CD14-positive monocyte (primary cell): ENCODE data around the gene AMBRA1. TPM values are rescaled to one million over a fixed set of nuclear protein-coding genes. Genes with fewer than 3 reads are reported as not detected.

Experiments
- DNase-seq, 3 donors: peaks; one replicate each; pipeline ENCODE4 v3.0.0-alpha.2; 2011 to 2022
- H2AFZ ChIP-seq: 2 replicates; pipeline ENCODE4 v1.6.0; 2012; ENCODE audit warnings: mild to moderate bottlenecking, low read depth, low read length, inconsistent platforms; ENCODE audit not compliant: insufficient read depth, poor library complexity, severe bottlenecking
- H3K27ac ChIP-seq, 2 donors: 1 replicate in 1 of 2; 2 replicates in 1 of 2; pipeline ENCODE4 v1.5.1; 2012 to 2013; ENCODE audit warnings: low read length in 2 of 2, control low read depth in 1 of 2, inconsistent platforms in 1 of 2, low read depth in 1 of 2, mild to moderate bottlenecking in 1 of 2
- H3K27me3 ChIP-seq, 2 donors: one replicate each; pipeline versions ENCODE4 v1.6.0 to v1.6.1; 2011 to 2013; ENCODE audit warnings: low read length in 2 of 2; ENCODE audit not compliant: control insufficient read depth in 2 of 2, insufficient read depth in 2 of 2
- H3K36me3 ChIP-seq, 2 donors: replicated peaks in 1 of 2; 1 replicate in 1 of 2; 2 replicates in 1 of 2; pipeline versions ENCODE4 v1.5.1 to v1.6.1; 2012 to 2013; ENCODE audit warnings: low read length in 2 of 2, control low read depth in 1 of 2, inconsistent platforms in 1 of 2, mild to moderate bottlenecking in 1 of 2; ENCODE audit not compliant: insufficient read depth in 2 of 2, control insufficient read depth in 1 of 2
- H3K4me1 ChIP-seq, 2 donors: 1 replicate in 1 of 2; 2 replicates in 1 of 2; pipeline versions ENCODE4 v1.5.1 to v1.6.1; 2012 to 2013; ENCODE audit warnings: low read length in 2 of 2, control low read depth in 1 of 2, inconsistent platforms in 1 of 2, mild to moderate bottlenecking in 1 of 2, moderate library complexity in 1 of 2; ENCODE audit not compliant: insufficient read depth in 2 of 2, control insufficient read depth in 1 of 2
- H3K4me2 ChIP-seq: replicated peaks from 2 replicates; pipeline ENCODE3; 2012; ENCODE audit warnings: low read length, moderate library complexity, mild to moderate bottlenecking; ENCODE audit not compliant: poor library complexity, severe bottlenecking; ENCODE audit errors: extremely low read depth
- H3K4me3 ChIP-seq, 3 experiments: fragments of 200-600 bp in 1 of 3; sonication (generic) in 1 of 3; replicated peaks in 1 of 3; 1 replicate in 2 of 3; 2 replicates in 1 of 3; pipeline ENCODE4 v1.5.1; 2011 to 2013; ENCODE audit warnings: low read length in 3 of 3, mild to moderate bottlenecking in 3 of 3, control low read depth in 2 of 3, low read depth in 2 of 3, inconsistent platforms in 1 of 3, moderate library complexity in 1 of 3
- H3K79me2 ChIP-seq: 2 replicates; pipeline ENCODE4 v1.6.0; 2012; ENCODE audit warnings: mild to moderate bottlenecking, control low read depth, inconsistent platforms, low read length, moderate library complexity; ENCODE audit not compliant: insufficient read depth
- H3K9ac ChIP-seq: 2 replicates; pipeline ENCODE4 v1.6.0; 2017; ENCODE audit warnings: low read length, mild to moderate bottlenecking; ENCODE audit not compliant: insufficient read depth, poor library complexity, severe bottlenecking
- H3K9me3 ChIP-seq, 2 donors: replicated peaks in 1 of 2; 1 replicate in 1 of 2; 2 replicates in 1 of 2; pipeline versions ENCODE4 v1.5.1 to v1.6.1; 2012 to 2013; ENCODE audit warnings: low read length in 2 of 2, control low read depth in 1 of 2; ENCODE audit not compliant: control insufficient read depth in 1 of 2, insufficient read depth in 1 of 2
- H4K20me1 ChIP-seq: 2 replicates; pipeline ENCODE4 v1.6.0; 2012; ENCODE audit warnings: mild to moderate bottlenecking, low read length, control low read depth, moderate library complexity; ENCODE audit not compliant: insufficient read depth
- H3K27ac Mint-ChIP-seq, 7 donors: one replicate each; pipeline ENCODE4 v1.8.0; 2020; ENCODE audit warnings: mild to moderate bottlenecking in 7 of 7, mixed read lengths in 7 of 7, moderate library complexity in 6 of 7, inconsistent platforms in 2 of 7
- H3K27me3 Mint-ChIP-seq, 3 donors: one replicate each; pipeline ENCODE4 v1.8.0; 2021 to 2022; ENCODE audit warnings: low read depth in 3 of 3, mild to moderate bottlenecking in 3 of 3, mixed read lengths in 3 of 3, moderate library complexity in 3 of 3, inconsistent platforms in 1 of 3
- H3K36me3 Mint-ChIP-seq, 2 donors: one replicate each; pipeline ENCODE4 v1.8.0; 2020; ENCODE audit warnings: mixed read lengths in 2 of 2, inconsistent platforms in 1 of 2, mild to moderate bottlenecking in 1 of 2
- H3K4me1 Mint-ChIP-seq: one replicate; pipeline ENCODE4 v1.8.0; 2020; ENCODE audit warnings: mild to moderate bottlenecking, mixed read lengths
- H3K4me3 Mint-ChIP-seq, 2 donors: one replicate each; pipeline ENCODE4 v1.8.0; 2020; ENCODE audit warnings: mild to moderate bottlenecking in 2 of 2, mixed read lengths in 2 of 2, moderate library complexity in 1 of 2
- H3K9me3 Mint-ChIP-seq, 7 donors: one replicate each; pipeline ENCODE4 v1.8.0; 2020 to 2022; ENCODE audit warnings: mixed read lengths in 7 of 7, mild to moderate bottlenecking in 6 of 7, moderate library complexity in 6 of 7, inconsistent platforms in 2 of 7
- WGBS: methylation state at CpG from one replicate; pipeline ENCODE4 v1.1.5; 2013; ENCODE audit warnings: missing lambda C conversion rate; ENCODE audit not compliant: insufficient coverage; 5-methylcytosine and 5-hydroxymethylcytosine counted together
- intact Hi-C, 2 donors: fragments of 100-400 bp; cut with micrococcal nuclease; formaldehyde crosslinking; loops; one replicate each; pipeline versions ENCODE4 v1.15.0 to v1.15.1; 2023
- polyA plus RNA-seq, 3 donors: library from polyadenylated mRNA; depleted of rRNA in 1 of 3; unstranded in 2 of 3; stranded (reverse) in 1 of 3; fragments of 300-500 nt in 2 of 3; fragments of >200 nt in 1 of 3; fragmentation: Illumina TruSeq in 2 of 3; gene quantifications; 1 replicate in 2 of 3; 2 replicates in 1 of 3; pipeline ENCODE4 v1.2.3, GENCODE V29; 2012 to 2021
- TF ChIP-seq, protein P1 (sequence below): fragments of 200-600 bp; IDR thresholded peaks from one replicate; pipeline ENCODE4 v1.8.0; 2022; ENCODE audit warnings: antibody characterized with exemption, mild to moderate bottlenecking

Gene AMBRA1
- polyA plus RNA-seq, 3 donors = 2.1 to 6.1 (median 3.8) TPM

DNA sequence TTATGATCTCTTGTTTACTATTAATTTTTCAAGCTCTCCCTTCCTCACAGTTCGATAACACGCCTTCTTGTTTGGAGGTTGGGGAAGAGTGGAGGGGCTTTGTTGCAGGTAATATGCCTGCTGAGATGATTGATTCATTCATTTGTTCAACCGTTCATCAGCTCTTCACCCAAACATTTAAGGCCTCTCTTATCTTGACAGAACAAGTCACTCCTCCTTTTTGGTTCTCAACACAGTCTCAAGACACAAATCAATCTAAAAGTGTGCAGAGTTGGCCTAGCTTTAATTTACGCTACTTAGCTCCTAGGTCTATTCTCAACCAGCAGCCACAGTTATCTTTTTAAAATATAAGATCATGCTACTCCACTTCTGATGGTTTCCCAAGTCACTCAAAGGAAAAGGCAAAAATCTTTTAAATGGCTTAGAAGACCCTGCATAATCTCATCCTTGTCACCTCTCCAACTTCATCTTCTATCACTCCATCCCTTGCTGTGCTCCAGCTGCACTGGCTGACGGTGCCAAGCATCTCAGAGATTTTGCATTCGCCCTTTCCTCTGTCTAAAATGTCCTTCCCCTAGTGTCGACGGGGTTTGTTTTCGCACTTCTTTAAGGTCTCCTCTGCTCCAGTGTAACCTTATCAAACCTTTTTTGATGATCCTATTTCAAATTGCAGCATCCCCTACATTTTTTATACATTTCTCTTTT, 60.3 kb downstream of the AMBRA1 start:
- Histone ChIP-seq H3K27ac (no peak overlapping the region), H3K36me3 (no peaks in the 10 kb centered on the region), H3K4me2 (no peak overlapping the region), H4K20me1 (peaks cover 88% of the 10 kb centered on the region), H3K9ac (no peak overlapping the region), H3K9me3 (no peaks in the 10 kb centered on the region), H3K4me1 (peaks cover 5 to 6% of the 10 kb centered on the region in 2 donors), H2AFZ (no peak overlapping the region), H3K27me3 (no peaks in the 10 kb centered on the region), H3K79me2 (peaks cover 55% of the 10 kb centered on the region), H3K4me3 (no peak overlapping the region)
- intact Hi-C loops = loop anchor here in 1 of 2 donors (10.0 kb wide), 1 partner anchor 149 kb away; the partner anchor contains the start of gene MDK
- Mint-ChIP-seq H3K27ac (peak overlapping the region in 2 of 7 donors; percentile 2 to 3), H3K4me1 (peaks cover 27% of the 10 kb centered on the region), H3K4me3 (no peak overlapping the region), H3K36me3 (peaks cover 3 to 9% of the 10 kb centered on the region in 2 donors), H3K27me3 (peaks cover 0 to 4% (median 0%) of the 10 kb centered on the region in 3 donors), H3K9me3 (peaks cover 0 to 1% (median 0%) of the 10 kb centered on the region in 7 donors)
- DNase-seq = no peak
- WGBS = 96% methylated on average over 6 of the region's 9 CpGs
- TF ChIP-seq, protein P1, sequence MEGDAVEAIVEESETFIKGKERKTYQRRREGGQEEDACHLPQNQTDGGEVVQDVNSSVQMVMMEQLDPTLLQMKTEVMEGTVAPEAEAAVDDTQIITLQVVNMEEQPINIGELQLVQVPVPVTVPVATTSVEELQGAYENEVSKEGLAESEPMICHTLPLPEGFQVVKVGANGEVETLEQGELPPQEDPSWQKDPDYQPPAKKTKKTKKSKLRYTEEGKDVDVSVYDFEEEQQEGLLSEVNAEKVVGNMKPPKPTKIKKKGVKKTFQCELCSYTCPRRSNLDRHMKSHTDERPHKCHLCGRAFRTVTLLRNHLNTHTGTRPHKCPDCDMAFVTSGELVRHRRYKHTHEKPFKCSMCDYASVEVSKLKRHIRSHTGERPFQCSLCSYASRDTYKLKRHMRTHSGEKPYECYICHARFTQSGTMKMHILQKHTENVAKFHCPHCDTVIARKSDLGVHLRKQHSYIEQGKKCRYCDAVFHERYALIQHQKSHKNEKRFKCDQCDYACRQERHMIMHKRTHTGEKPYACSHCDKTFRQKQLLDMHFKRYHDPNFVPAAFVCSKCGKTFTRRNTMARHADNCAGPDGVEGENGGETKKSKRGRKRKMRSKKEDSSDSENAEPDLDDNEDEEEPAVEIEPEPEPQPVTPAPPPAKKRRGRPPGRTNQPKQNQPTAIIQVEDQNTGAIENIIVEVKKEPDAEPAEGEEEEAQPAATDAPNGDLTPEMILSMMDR = no peak

DNA sequence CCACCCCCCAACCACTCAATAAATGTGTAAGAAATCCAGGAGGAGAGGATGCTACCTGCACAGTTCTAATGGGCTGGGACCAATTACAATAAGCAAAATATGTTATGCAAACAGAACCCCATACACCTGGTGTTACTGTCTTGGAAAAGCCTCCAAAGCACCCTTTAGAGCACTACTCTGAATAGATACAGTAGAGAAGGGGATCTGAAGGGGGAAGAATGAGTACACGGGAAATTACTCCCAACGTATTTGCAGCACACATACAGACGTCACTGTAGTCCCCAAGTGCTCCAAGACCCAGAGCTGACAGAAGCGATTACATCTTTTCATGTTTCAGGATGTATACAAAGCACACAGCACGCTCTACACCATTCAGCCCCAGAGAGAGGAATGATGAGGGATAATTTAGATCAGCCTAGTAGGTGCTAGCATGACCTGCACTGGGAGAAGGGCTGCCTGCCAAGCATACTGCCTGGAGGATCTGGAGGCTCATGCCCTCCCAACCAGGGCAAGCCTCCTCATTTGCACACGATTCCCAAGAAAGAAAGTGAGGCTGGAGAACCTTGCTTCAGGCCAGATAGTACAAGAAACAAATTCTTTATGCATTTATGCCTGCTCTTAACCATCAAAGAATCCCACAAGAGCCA, 63.8 kb downstream of the AMBRA1 start:
- no peaks in the 10 kb centered on the region for H3K9me3 Mint-ChIP-seq
- peaks cover 75% of the 10 kb centered on the region for H4K20me1 ChIP-seq
- no CpG with 5 or more reads among the region's 6 CpGs for WGBS
- H3K4me2 ChIP-seq = no peak overlapping the region
- H3K36me3 Mint-ChIP-seq = peaks cover 7 to 15% of the 10 kb centered on the region in 2 donors
- DNase-seq = no peak
- no peak overlapping the region for H3K27ac ChIP-seq
- H3K4me3 Mint-ChIP-seq = no peak overlapping the region
- H3K79me2 ChIP-seq = peaks cover 52% of the 10 kb centered on the region
- H3K27ac Mint-ChIP-seq = no peak overlapping the region
- H3K36me3 ChIP-seq = no peaks in the 10 kb centered on the region
- intact Hi-C loops = loop anchor here in 1 of 2 donors (10.0 kb wide), 1 partner anchor 145 kb away; the partner anchor contains the start of gene MDK
- H3K9ac ChIP-seq = no peak overlapping the region
- peaks cover 5 to 6% of the 10 kb centered on the region in 2 donors for H3K4me1 ChIP-seq
- TF ChIP-seq, protein P1 = no peak
- no peak overlapping the region for H2AFZ ChIP-seq
- H3K27me3 ChIP-seq = no peaks in the 10 kb centered on the region
- H3K4me3 ChIP-seq = no peak overlapping the region
- peaks cover 28% of the 10 kb centered on the region for H3K4me1 Mint-ChIP-seq
- H3K27me3 Mint-ChIP-seq = no peaks in the 10 kb centered on the region
- H3K9me3 ChIP-seq = no peaks in the 10 kb centered on the region
